Measurements from ENCODE around the gene KIAA0319L.

KIAA0319L gene

GRCh38 chr1:35452106-35452774, 105.0 kb downstream of the KIAA0319L start:
- in situ Hi-C loops (cut with HindIII; ENCODE audit: low sequenced_read_pairs) = loop anchor here (10.0 kb wide), 1 partner anchor 83 kb away; no protein-coding TSS in a partner anchor
- no peak for DNase-seq (ENCODE audit: low read depth)
- H3K4me3 ChIP-seq (ENCODE audit: low read depth, low read length) = no peak overlapping the region
- no peak for TF ChIP-seq CTCF (IDR thresholded peaks at IDR 0.05; ENCODE audit: low read depth, low read length, missing control alignments)

GRCh38 chr1:35451125-35451528, 106.1 kb downstream of the KIAA0319L start:
- H3K4me3 ChIP-seq (ENCODE audit: low read depth, low read length) = no peak overlapping the region
- DNase-seq (ENCODE audit: low read depth) = peak; percentile 63
- TF ChIP-seq CTCF (IDR thresholded peaks at IDR 0.05; ENCODE audit: low read depth, low read length, missing control alignments) = peak; percentile 93
- in situ Hi-C loops (cut with HindIII; ENCODE audit: low sequenced_read_pairs) = loop anchor here (10.0 kb wide), 1 partner anchor 84 kb away; no protein-coding TSS in a partner anchor

- in situ Hi-C loops (cut with HindIII; ENCODE audit: low sequenced_read_pairs) = loop anchor here (10.0 to 25.0 kb wide), 2 partner anchors 85 to 288 kb away; no protein-coding TSS in a partner anchor
- DNase-seq (ENCODE audit: low read depth) = peak; percentile 64
- H3K4me3 ChIP-seq (ENCODE audit: low read depth, low read length) = no peak overlapping the region
- no peak for TF ChIP-seq CTCF (IDR thresholded peaks at IDR 0.05; ENCODE audit: low read depth, low read length, missing control alignments)
Measured at GRCh38 chr1:35449334-35450008, 107.7 kb downstream of the KIAA0319L start.

GRCh38 chr1:35448344-35448801, 108.8 kb downstream of the KIAA0319L start:
- in situ Hi-C loops (cut with HindIII; ENCODE audit: low sequenced_read_pairs) = loop anchor here (25.0 kb wide), 1 partner anchor 289 kb away; no protein-coding TSS in a partner anchor
- peak; percentile 78 for DNase-seq (ENCODE audit: low read depth)
- TF ChIP-seq CTCF (IDR thresholded peaks at IDR 0.05; ENCODE audit: low read depth, low read length, missing control alignments) = no peak
- no peak overlapping the region for H3K4me3 ChIP-seq (ENCODE audit: low read depth, low read length)

- no peak for DNase-seq (ENCODE audit: low read depth)
- in situ Hi-C loops (cut with HindIII; ENCODE audit: low sequenced_read_pairs) = loop anchor here (25.0 kb wide), 1 partner anchor 290 kb away; no protein-coding TSS in a partner anchor
- no peak for TF ChIP-seq CTCF (IDR thresholded peaks at IDR 0.05; ENCODE audit: low read depth, low read length, missing control alignments)
- H3K4me3 ChIP-seq (ENCODE audit: low read depth, low read length) = no peak overlapping the region
Measured at GRCh38 chr1:35447278-35447677, 109.9 kb downstream of the KIAA0319L start.

- no peak for DNase-seq (ENCODE audit: low read depth)
- in situ Hi-C loops (cut with HindIII; ENCODE audit: low sequenced_read_pairs) = loop anchor here (25.0 kb wide), 1 partner anchor 293 kb away; no protein-coding TSS in a partner anchor
- H3K4me3 ChIP-seq (ENCODE audit: low read depth, low read length) = no peak overlapping the region
- no peak for TF ChIP-seq CTCF (IDR thresholded peaks at IDR 0.05; ENCODE audit: low read depth, low read length, missing control alignments)
Measured at GRCh38 chr1:35444519-35444774, 112.8 kb downstream of the KIAA0319L start.
